ENCODE data around the gene RAB11FIP4. TPM values are rescaled to one million over a fixed set of nuclear protein-coding genes. Genes with fewer than 3 reads are reported as not detected.

Gene RAB11FIP4
- polyA plus RNA-seq, 1 of the 3 experiments (the other 2 are of a cell fraction): 9.4 TPM

- H3K4me1 ChIP-seq (ENCODE audit: control insufficient read depth in 1 of 2, insufficient read depth in 2 of 2, low read depth in 1 of 2, low read length in 1 of 2): peaks cover 0 to 38% of the 10 kb centered on the region in 2 experiments; a peak in 2 of 4 replicates
- no peaks in the 10 kb centered on the region for H3K36me3 ChIP-seq (replicated peaks in 1 of 2; ENCODE audit: control insufficient read depth in 1 of 2, insufficient read depth in 2 of 2, low read length in 1 of 2)
- H3K27ac ChIP-seq (ENCODE audit: low read depth in 2 of 2, low read length in 1 of 2): peak overlapping the region in 1 of 2 experiments; percentile 92; a peak in 2 of 4 replicates
- no peak overlapping the region for H3K4me2 ChIP-seq
- WGBS (ENCODE audit: low lambda C conversion rate): 93% methylated on average over 16 of the region's 19 CpGs
- H3K4me3 ChIP-seq (ENCODE audit: low read depth in 2 of 2, low read length in 1 of 2): no peak overlapping the region
- H4K20me1 ChIP-seq (ENCODE audit: insufficient read depth): no peaks in the 10 kb centered on the region
- no peak overlapping the region for H3K9ac ChIP-seq
- ChIA-PET POLR2A (no interaction called here), CTCF (interaction anchor here (1.2 kb wide), 1 partner anchor 11 kb away, joined by 5 read pairs; no protein-coding TSS in a partner anchor)
- H3F3A ChIP-seq (replicated peaks; ENCODE audit: insufficient read depth): no peaks in the 10 kb centered on the region
- no peaks in the 10 kb centered on the region for H3K9me3 ChIP-seq
- DNase-seq: no peak
- no peaks in the 10 kb centered on the region for H3K27me3 ChIP-seq (ENCODE audit: insufficient read depth)
- H3K9me2 ChIP-seq: no peaks in the 10 kb centered on the region
- TF ChIP-seq CHD2 (IDR thresholded peaks at IDR 0.05; ENCODE audit: low read length, partially characterized antibody) (no peak), IRF3 (IDR thresholded peaks at IDR 0.05; ENCODE audit: low read depth, low read length) (no peak), JUND (IDR thresholded peaks at IDR 0.05) (no peak), FOSL2 (IDR thresholded peaks at IDR 0.05; ENCODE audit: borderline replicate concordance, low read depth) (no peak), NFIC (IDR thresholded peaks at IDR 0.05; ENCODE audit: borderline replicate concordance) (no peak), SIN3A (IDR thresholded peaks at IDR 0.05; ENCODE audit: borderline replicate concordance, low read depth, low read length) (no peak), YY1 (IDR thresholded peaks at IDR 0.05; ENCODE audit: low read depth) (no peak), FOXJ3 (CRISPR knock-in tag; IDR thresholded peaks at IDR 0.05) (no peak), NRF1 (IDR thresholded peaks at IDR 0.05; ENCODE audit: low read depth, low read length) (no peak), TAF1 (IDR thresholded peaks at IDR 0.05; ENCODE audit: borderline replicate concordance, low read depth, low read length) (no peak), MXI1 (IDR thresholded peaks at IDR 0.05; ENCODE audit: low read depth, low read length) (no peak), EP300 (IDR thresholded peaks at IDR 0.05; ENCODE audit: borderline replicate concordance in 1 of 2, low read depth in 1 of 2, low read length in 1 of 2) (no peak)
- H3K79me2 ChIP-seq (ENCODE audit: insufficient read depth): no peaks in the 10 kb centered on the region
- H2AFZ ChIP-seq (ENCODE audit: low read depth): no peak overlapping the region
These were observed 12.8 kb downstream of the RAB11FIP4 start for GRCh38 chr17:31404028-31404949.

- peaks cover 0 to 38% of the 10 kb centered on the region in 2 experiments; a peak in 2 of 4 replicates for H3K4me1 ChIP-seq (ENCODE audit: control insufficient read depth in 1 of 2, insufficient read depth in 2 of 2, low read depth in 1 of 2, low read length in 1 of 2)
- WGBS (ENCODE audit: low lambda C conversion rate): 79% methylated on average over 5 of the region's 5 CpGs
- DNase-seq: peak; percentile 76
- ChIA-PET POLR2A (interaction anchor here (1.1 to 1.4 kb wide), 3 partner anchors 9 to 19 kb away, joined by 3 to 10 read pairs (median 4); no protein-coding TSS in a partner anchor), CTCF (interaction anchor here (0.8 to 2.7 kb wide), 6 partner anchors 14 to 122 kb away, joined by 3 to 18 read pairs (median 4); partner anchors contain the start of gene RAB11FIP4)
- H3K4me3 ChIP-seq (ENCODE audit: low read depth in 2 of 2, low read length in 1 of 2): no peak overlapping the region
- no peaks in the 10 kb centered on the region for H3K9me2 ChIP-seq
- no peaks in the 10 kb centered on the region for H3K9me3 ChIP-seq
- H2AFZ ChIP-seq (ENCODE audit: low read depth): no peak overlapping the region
- no peaks in the 10 kb centered on the region for H3F3A ChIP-seq (replicated peaks; ENCODE audit: insufficient read depth)
- no peak overlapping the region for H3K9ac ChIP-seq
- H3K27ac ChIP-seq (ENCODE audit: low read depth in 2 of 2, low read length in 1 of 2): peak overlapping the region in 1 of 2 experiments; percentile 92; a peak in 2 of 4 replicates
- no peaks in the 10 kb centered on the region for H3K27me3 ChIP-seq (ENCODE audit: insufficient read depth)
- no peak overlapping the region for H3K4me2 ChIP-seq
- no peaks in the 10 kb centered on the region for H3K79me2 ChIP-seq (ENCODE audit: insufficient read depth)
- H3K36me3 ChIP-seq (replicated peaks in 1 of 2; ENCODE audit: control insufficient read depth in 1 of 2, insufficient read depth in 2 of 2, low read length in 1 of 2): no peaks in the 10 kb centered on the region
- no peaks in the 10 kb centered on the region for H4K20me1 ChIP-seq (ENCODE audit: insufficient read depth)
- no peak for TF ChIP-seq MXI1 (IDR thresholded peaks at IDR 0.05; ENCODE audit: low read depth, low read length)
- TF ChIP-seq ELF1 (IDR thresholded peaks at IDR 0.05): no peak
- TF ChIP-seq POLR2AphosphoS5 (IDR thresholded peaks at IDR 0.05; ENCODE audit: low read depth, low read length): no peak
- no peak for TF ChIP-seq REST (IDR thresholded peaks at IDR 0.05; ENCODE audit: low read depth, low read length)
- TF ChIP-seq TEAD4 (IDR thresholded peaks at IDR 0.05; ENCODE audit: borderline replicate concordance, insufficient read depth): no peak
- no peak for TF ChIP-seq ZBTB33 (IDR thresholded peaks at IDR 0.05; ENCODE audit: borderline replicate concordance, low read depth)
- no peak for TF ChIP-seq SIN3A (IDR thresholded peaks at IDR 0.05; ENCODE audit: borderline replicate concordance, low read depth, low read length)
- no peak for TF ChIP-seq TCF12 (IDR thresholded peaks at IDR 0.05)
- no peak for TF ChIP-seq FOXM1 (IDR thresholded peaks at IDR 0.05; ENCODE audit: low read depth)
- no peak for TF ChIP-seq RXRA (IDR thresholded peaks at IDR 0.05; ENCODE audit: borderline replicate concordance, low read depth)
These were observed 14.5 kb downstream of the RAB11FIP4 start for GRCh38 chr17:31405890-31406371.
